Smooth muscle cell of the brain vasculature (primary cell): ENCODE results near the gene CNTN2.

Source experiments
- DNase-seq: peaks from one replicate; pipeline ENCODE4 v3.0.0-alpha.2; 2012; ENCODE audit warnings: low read depth, low spot score

Gene CNTN2

GRCh38 chr1:205024679-205025078, 18.3 kb upstream of the CNTN2 start:
- no peak for DNase-seq

- no peak for DNase-seq
Observed at GRCh38 chr1:205025239-205025638, 17.8 kb upstream of the CNTN2 start.

GRCh38 chr1:205026181-205026580, 16.8 kb upstream of the CNTN2 start:
- no peak for DNase-seq

DNA sequence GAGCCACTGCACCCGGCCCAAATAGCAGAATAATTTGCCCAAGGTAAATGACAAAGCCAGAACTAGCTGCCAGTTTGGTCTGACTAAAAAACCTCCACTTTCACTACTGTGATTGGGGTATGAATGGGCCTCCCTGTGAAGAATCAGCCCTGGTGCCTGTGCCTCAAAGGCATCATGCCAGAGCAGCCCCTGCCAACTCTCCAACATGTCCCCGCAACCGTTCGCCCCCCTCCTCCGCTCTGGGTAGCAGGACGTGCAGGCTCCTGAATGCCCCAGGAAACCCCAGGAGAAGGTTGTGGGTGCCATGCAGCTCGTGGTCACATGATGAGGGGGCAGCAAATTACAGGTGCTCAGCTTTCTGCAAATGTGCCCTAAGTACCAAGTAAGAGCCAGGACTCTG, 14.6 kb upstream of the CNTN2 start:
- DNase-seq: no peak

- DNase-seq: no peak
Observed at GRCh38 chr1:205028924-205029323, 14.1 kb upstream of the CNTN2 start.

- DNase-seq: no peak
Observed at GRCh38 chr1:205030241-205030640, 12.8 kb upstream of the CNTN2 start.

DNA sequence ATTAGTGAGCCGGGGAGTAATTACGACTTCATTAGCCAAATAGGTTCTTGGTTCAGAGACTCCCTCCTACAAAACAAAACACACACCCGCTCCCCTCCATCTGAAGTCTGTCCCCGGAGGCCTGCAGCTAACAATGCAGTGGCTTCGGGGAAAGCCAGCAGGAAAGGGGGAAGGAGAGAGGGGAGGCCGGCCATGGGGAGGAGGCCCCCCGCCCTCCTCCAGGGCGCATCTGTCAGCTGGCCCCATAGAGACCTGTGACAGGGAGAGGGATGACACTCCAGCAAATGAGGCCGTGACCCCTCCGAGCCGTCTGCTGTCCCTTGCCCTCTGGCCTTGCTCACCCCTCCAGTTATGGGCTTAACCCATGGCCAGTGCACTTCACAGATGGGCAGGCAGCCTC, 12.1 kb upstream of the CNTN2 start:
- no peak for DNase-seq

DNA sequence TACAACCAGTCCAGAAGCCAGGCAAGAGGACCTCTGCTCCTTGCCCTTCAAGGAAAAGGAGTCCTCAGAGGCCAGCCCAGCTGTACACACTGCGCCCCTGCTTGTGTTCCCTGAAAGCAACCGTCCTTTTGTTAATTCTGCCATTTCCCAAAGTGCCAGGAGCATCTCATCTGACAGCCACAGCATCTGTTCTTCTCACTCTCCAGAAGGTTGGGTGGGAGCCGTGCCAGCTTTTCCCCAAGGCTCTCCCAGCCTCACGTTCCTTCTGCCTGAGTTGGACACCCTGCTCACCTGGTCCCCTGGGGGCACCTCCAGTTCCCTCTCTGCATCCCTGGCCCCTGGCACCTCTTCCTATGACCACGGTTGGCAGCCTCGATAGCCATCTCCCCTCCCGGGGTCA, 10.5 kb upstream of the CNTN2 start:
- DNase-seq: no peak

- DNase-seq: no peak
Observed at GRCh38 chr1:205037539-205037938, 5.5 kb upstream of the CNTN2 start.

- DNase-seq: no peak
Observed at GRCh38 chr1:205038132-205038786, 4.8 kb upstream of the CNTN2 start.

DNA sequence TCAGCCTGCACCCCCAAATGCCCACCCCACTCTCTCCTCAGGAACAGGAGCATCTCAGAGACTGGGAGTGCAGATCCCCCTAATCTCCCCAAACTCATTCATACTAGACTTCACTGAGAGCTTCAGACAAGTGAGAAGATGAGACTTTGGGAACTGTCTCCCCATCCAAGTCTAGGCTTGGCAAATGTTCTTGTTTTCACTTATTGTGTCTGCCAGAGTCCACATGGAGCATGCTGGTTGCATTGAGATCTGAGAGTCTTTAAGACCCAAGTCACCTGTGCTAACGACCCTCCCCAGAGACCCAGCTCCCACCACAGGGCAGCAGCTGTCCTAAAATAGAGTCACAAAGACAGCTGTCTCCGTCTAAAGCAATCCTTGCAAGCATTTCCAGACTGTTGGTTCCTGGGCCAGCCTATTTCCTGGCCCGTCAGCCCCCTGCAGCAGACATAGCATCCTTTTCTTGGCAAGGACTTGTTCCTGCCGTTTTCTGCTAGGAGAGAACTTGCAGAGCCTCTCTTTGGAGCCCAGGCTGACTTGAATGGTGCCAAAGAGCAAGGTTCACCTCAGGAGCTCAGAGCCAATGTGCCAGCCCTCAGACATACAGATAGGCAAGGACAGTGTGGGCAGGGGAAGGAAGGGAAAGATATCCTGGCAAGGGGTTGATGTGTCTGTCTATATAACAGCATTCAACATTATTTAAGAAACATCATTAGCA, 1.9 kb upstream of the CNTN2 start:
- DNase-seq: no peak

- no peak for DNase-seq
Observed at GRCh38 chr1:205041998-205042910, 758 bp upstream of the CNTN2 start.

DNA sequence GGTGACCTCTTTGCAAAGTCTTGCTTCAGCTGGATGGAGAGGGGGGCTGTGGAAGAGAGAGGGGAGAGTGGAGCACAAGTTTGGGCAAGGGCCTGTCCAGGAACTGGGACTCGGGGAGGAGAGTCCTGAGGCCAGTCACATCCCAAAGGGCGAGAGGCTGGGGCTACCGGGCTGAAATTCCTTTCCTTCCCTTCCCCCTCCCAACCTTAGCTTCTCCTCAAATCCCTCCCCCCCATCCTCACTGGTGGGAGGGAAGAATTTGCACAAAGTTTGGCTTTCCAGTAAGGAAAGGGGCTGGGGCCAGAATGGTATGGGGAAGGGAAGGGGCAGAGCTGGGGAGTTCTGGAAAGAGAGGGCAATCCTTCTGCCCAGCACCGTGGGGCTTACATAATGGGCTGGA, 854 bp downstream of the CNTN2 start:
- no peak for DNase-seq

DNA sequence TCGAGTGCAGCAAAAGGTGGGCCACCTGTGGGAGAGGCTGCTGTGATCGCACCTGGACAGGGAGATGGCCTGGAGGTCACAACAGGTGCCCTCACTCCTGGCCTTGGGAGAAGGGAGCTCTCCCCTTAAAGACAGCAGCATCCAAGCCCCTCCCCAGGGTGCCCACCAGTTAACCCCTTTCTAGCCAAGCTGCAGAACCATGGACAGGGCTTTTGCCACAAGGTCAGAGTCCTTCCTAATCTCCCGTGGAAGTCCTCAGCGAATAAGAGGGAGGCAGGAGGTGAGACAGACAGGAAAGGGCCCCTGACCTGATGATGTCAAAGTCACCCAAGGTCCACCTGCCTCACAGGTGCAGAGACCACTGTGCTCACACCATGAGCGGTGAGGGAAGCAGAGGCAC, 1.7 kb downstream of the CNTN2 start:
- no peak for DNase-seq

- DNase-seq: no peak
Observed at GRCh38 chr1:205045146-205045545, 2.1 kb downstream of the CNTN2 start.

GRCh38 chr1:205046870-205047269, 3.9 kb downstream of the CNTN2 start:
- no peak for DNase-seq

DNA sequence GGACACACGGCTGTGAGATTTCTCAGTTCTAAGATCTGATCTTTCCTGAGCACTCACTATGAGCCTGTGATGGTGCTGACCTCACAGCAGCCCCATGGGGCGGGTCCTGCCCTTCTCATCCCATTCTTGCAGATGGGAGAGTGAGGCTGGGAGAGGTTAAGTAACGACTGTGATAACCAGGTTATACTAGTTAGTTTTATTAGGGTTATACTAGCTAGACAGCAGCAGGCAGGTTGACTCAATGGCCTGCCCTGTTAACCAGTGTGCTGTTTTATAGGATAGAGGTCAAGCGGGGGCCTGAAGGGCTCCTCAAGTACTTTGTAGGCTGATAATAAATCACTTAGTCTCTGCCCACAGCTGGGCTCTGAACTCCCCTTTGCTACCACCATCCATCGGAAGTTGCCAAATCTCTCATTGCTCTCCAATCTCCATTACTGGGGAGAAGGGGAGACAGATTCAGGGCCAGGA, 4.8 kb downstream of the CNTN2 start:
- DNase-seq: no peak

DNA sequence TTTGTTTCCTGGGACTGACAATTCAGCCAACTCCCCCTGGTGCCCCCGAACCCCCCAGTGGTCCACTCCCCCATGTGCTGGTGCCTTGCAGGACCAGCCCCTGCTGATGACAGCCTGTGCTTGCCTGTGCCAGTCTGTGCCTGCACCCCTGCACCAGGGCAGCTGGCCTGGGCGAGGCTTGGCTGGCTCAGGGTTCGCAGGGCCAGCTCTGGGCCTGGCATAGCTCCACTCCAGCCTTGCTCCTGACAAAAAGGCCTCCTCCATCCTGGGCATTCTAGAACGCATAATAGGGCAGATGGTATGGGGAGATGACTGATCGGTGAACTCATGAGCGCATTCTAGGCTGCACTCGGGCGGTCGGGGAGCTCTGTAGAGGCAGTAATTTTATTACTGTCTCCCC, 5.4 kb downstream of the CNTN2 start:
- no peak for DNase-seq

DNA sequence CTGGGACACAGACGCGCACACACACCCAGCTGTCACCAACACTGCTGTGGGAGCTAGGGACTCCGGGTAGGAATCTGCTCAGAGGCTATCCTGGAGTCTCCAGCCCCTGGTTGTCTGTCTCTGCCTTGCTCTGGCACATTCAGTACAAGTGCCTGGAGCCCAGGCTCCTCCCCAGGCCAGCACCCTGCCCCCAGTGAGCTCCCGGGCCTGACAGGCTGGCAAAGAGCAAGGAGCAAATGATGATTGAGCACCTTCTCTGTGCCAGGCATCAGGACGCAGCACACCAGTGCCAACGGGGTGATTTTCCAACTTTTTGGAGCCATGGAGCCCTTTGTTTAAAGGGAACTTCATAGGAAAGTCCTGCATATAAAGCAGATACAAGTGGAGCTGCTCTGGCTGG, 6.5 kb downstream of the CNTN2 start:
- no peak for DNase-seq

DNA sequence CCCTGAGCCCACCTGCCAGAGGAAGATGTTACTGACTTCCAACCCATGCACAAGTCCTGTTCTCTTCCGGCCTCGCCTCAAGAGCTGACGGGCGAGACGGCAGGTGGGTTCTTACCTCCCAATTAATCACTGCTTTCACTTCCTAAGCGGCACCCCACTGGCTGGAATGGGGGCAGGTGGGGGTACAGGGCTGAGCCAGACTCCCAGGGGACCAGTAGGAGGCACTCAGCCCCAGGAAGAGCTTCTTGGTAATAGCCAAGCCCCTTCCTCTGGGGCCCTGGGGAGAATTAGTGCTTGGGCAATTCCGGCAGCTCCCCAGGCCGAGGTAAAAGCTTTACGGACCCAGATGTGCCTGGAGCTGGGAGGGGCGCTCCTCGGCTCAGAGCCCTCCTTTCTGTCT, 9.7 kb downstream of the CNTN2 start:
- no peak for DNase-seq

GRCh38 chr1:205053296-205053695, 10.3 kb downstream of the CNTN2 start:
- no peak for DNase-seq

- no peak for DNase-seq
Observed at GRCh38 chr1:205054013-205054412, 11.0 kb downstream of the CNTN2 start.
